Suppressor macrophage treated with lipopolysaccharide for 4 hours (primary cell): ENCODE data around the gene MXI1.

ENCODE experiments used
- DNase-seq: peaks from one replicate; pipeline ENCODE4 v3.0.0-alpha.2; 2020

The MXI1 gene

GRCh38 chr10:110278562-110279406 lies 71.4 kb downstream of the MXI1 start:
- DNase-seq = no peak

- peak; percentile 85 for DNase-seq
Observed at GRCh38 chr10:110279407-110279986, 72.1 kb downstream of the MXI1 start.

GRCh38 chr10:110284262-110284661 lies 76.9 kb downstream of the MXI1 start:
- no peak for DNase-seq

- DNase-seq = no peak
Observed at GRCh38 chr10:110285501-110285900, 78.1 kb downstream of the MXI1 start.

- DNase-seq = no peak
Observed at GRCh38 chr10:110286841-110287240, 79.4 kb downstream of the MXI1 start.

- no peak for DNase-seq
Observed at GRCh38 chr10:110296966-110297365, 89.6 kb downstream of the MXI1 start.

GRCh38 chr10:110300486-110300986 lies 93.1 kb downstream of the MXI1 start:
- no peak for DNase-seq

- DNase-seq = no peak
Observed at GRCh38 chr10:110303681-110304080, 96.3 kb downstream of the MXI1 start.

- DNase-seq = peak; percentile 30
Observed at GRCh38 chr10:110304394-110304779, 97.0 kb downstream of the MXI1 start.

- peak; percentile 99 for DNase-seq
Observed at GRCh38 chr10:110304780-110305421, 97.5 kb downstream of the MXI1 start, which contains the start of gene SMNDC1. Gene SMNDC1, minus strand, starts transcription at chr10:110304920. Its CDS starts 1,333 bp downstream, at chr10:110303587.

- DNase-seq = peak; percentile 85
Observed at GRCh38 chr10:110305767-110306451, 98.5 kb downstream of the MXI1 start.

- no peak for DNase-seq
Observed at GRCh38 chr10:110306452-110306768, 99.0 kb downstream of the MXI1 start.

- no peak for DNase-seq
Observed at GRCh38 chr10:110307805-110308204, 100.4 kb downstream of the MXI1 start.

- DNase-seq = peak; percentile 68
Observed at GRCh38 chr10:110310741-110311140, 103.3 kb downstream of the MXI1 start.

- DNase-seq = peak; percentile 76
Observed at GRCh38 chr10:110311357-110311949, 104.0 kb downstream of the MXI1 start.

- DNase-seq = no peak
Observed at GRCh38 chr10:110312206-110312605, 104.8 kb downstream of the MXI1 start.

- DNase-seq = no peak
Observed at GRCh38 chr10:110313674-110314073, 106.3 kb downstream of the MXI1 start.

- no peak for DNase-seq
Observed at GRCh38 chr10:110317866-110318850, 110.8 kb downstream of the MXI1 start.

- DNase-seq = no peak
Observed at GRCh38 chr10:110321869-110322620, 114.6 kb downstream of the MXI1 start.

GRCh38 chr10:110323503-110323902 lies 116.1 kb downstream of the MXI1 start:
- DNase-seq = peak; percentile 61
